Fibroblast of lung (primary cell): ENCODE results near the gene GPR62. TPM values are rescaled to one million over a fixed set of nuclear protein-coding genes. Genes with fewer than 3 reads are reported as not detected.

ENCODE experiments used
- DNase-seq, 2 donors: peaks; one replicate each; pipeline versions ENCODE4 v3.0.0 to v3.0.0-alpha.2; 2010; ENCODE audit warnings: low read depth in 2 of 2
- H2AFZ ChIP-seq: 2 replicates; pipeline ENCODE4 v1.5.1; 2012; ENCODE audit warnings: low read length, control low read depth, inconsistent platforms
- H3K27ac ChIP-seq: 2 replicates; pipeline ENCODE4 v1.5.1; 2011; ENCODE audit warnings: low read length, control low read depth; ENCODE audit not compliant: insufficient read depth
- H3K27me3 ChIP-seq: 2 replicates; pipeline ENCODE4 v1.5.1; 2011; ENCODE audit warnings: mild to moderate bottlenecking, low read length; ENCODE audit not compliant: control insufficient read depth, insufficient read depth
- H3K36me3 ChIP-seq: 2 replicates; pipeline ENCODE4 v1.5.1; 2011; ENCODE audit warnings: low read length; ENCODE audit not compliant: control insufficient read depth, insufficient read depth
- H3K4me1 ChIP-seq: 2 replicates; pipeline ENCODE4 v1.5.1; 2011; ENCODE audit warnings: low read length; ENCODE audit not compliant: control insufficient read depth, insufficient read depth; ENCODE audit errors: extremely low read depth
- H3K4me2 ChIP-seq: 2 replicates; pipeline ENCODE4 v1.5.1; 2011; ENCODE audit warnings: low read length, control low read depth; ENCODE audit not compliant: insufficient read depth; ENCODE audit errors: extremely low read depth
- H3K4me3 ChIP-seq, 4 experiments: fragments of 200-600 bp in 1 of 4; sonication (generic) in 1 of 4; replicated peaks in 1 of 4; 2 replicates each; pipeline ENCODE4 v1.5.1; 2011 to 2016; ENCODE audit warnings: low read length in 4 of 4, low read depth in 3 of 4, mild to moderate bottlenecking in 3 of 4, control low read depth in 2 of 4, inconsistent platforms in 1 of 4, mixed read lengths in 1 of 4; ENCODE audit not compliant: insufficient read depth in 1 of 4; ENCODE audit errors: control extremely low read depth in 1 of 4
- H3K79me2 ChIP-seq: 2 replicates; pipeline ENCODE4 v1.5.1; 2012; ENCODE audit warnings: mild to moderate bottlenecking, low read length, inconsistent platforms; ENCODE audit not compliant: control insufficient read depth, insufficient read depth
- H3K9ac ChIP-seq: 2 replicates; pipeline ENCODE4 v1.5.1; 2011; ENCODE audit warnings: mild to moderate bottlenecking, low read length, control low read depth; ENCODE audit not compliant: insufficient read depth
- H3K9me3 ChIP-seq: 2 replicates; pipeline ENCODE4 v1.5.1; 2012; ENCODE audit warnings: low read depth, low read length; ENCODE audit not compliant: control insufficient read depth, insufficient read depth
- H4K20me1 ChIP-seq: 2 replicates; pipeline ENCODE4 v1.5.1; 2011; ENCODE audit warnings: low read length; ENCODE audit not compliant: control insufficient read depth, insufficient read depth; ENCODE audit errors: extremely low read depth
- CTCF ChIP-seq, 2 donors: IDR thresholded peaks in 1 of 2; conservative IDR thresholded peaks in 1 of 2; 1 replicate in 1 of 2; 2 replicates in 1 of 2; pipeline ENCODE4 v1.5.1; 2011 to 2012; ENCODE audit warnings: low read length in 2 of 2, control low read depth in 1 of 2, inconsistent platforms in 1 of 2, low read depth in 1 of 2, mild to moderate bottlenecking in 1 of 2
- EZH2 ChIP-seq: IDR thresholded peaks from 2 replicates; pipeline ENCODE4 v1.5.1; 2012; ENCODE audit warnings: low read length, control low read depth, mild to moderate bottlenecking; ENCODE audit errors: missing control alignments
- polyA plus RNA-seq, 2 donors: library from polyadenylated mRNA; depleted of rRNA in 1 of 2; stranded (reverse) in 1 of 2; unstranded in 1 of 2; fragments of >200 nt; gene quantifications; 2 replicates each; pipeline ENCODE4 v1.2.1, GENCODE V29; 2011 to 2012; ENCODE audit warnings: missing spikeins in 1 of 2
- total RNA-seq: library from RNA; depleted of rRNA; stranded (reverse); fragments of >200 nt; gene quantifications from 2 replicates; pipeline ENCODE4 v1.2.1, GENCODE V29; 2014

The GPR62 gene
- total and polyA plus RNA-seq, 2 donors (not counting 1 experiment from before 2014, with no cell fraction given), result under 0.01 TPM; not detected in 1

GRCh38 chr3:52005571-52005986, 50.4 kb downstream of the GPR62 start:
- Histone ChIP-seq H3K4me1 (peaks cover 14% of the 10 kb centered on the region), H3K4me3 (no peak overlapping the region), H3K27me3 (no peaks in the 10 kb centered on the region), H3K9ac (no peak overlapping the region), H4K20me1 (no peaks in the 10 kb centered on the region), H3K4me2 (peak overlapping the region; percentile 58), H3K9me3 (no peaks in the 10 kb centered on the region), H2AFZ (peak overlapping the region; percentile 62), H3K79me2 (no peaks in the 10 kb centered on the region), H3K36me3 (no peaks in the 10 kb centered on the region), H3K27ac (no peak overlapping the region)
- peak in 1 of 2 donors; percentile 85 for DNase-seq
- no peak for TF ChIP-seq EZH2
- TF ChIP-seq CTCF (conservative IDR thresholded peaks at IDR 0.05 in 1 of 2, IDR thresholded peaks at IDR 0.05 in 1 of 2; ENCODE audit: low read depth in 1 of 2, low read length in 2 of 2), result no peak

- Histone ChIP-seq H3K79me2 (no peaks in the 10 kb centered on the region), H3K9me3 (no peaks in the 10 kb centered on the region), H2AFZ (peak overlapping the region; percentile 43), H4K20me1 (no peaks in the 10 kb centered on the region), H3K4me1 (peaks cover 14% of the 10 kb centered on the region), H3K4me2 (peak overlapping the region; percentile 58), H3K36me3 (no peaks in the 10 kb centered on the region), H3K4me3 (no peak overlapping the region), H3K27ac (no peak overlapping the region), H3K27me3 (no peaks in the 10 kb centered on the region), H3K9ac (no peak overlapping the region)
- no peak for TF ChIP-seq EZH2
- no peak for TF ChIP-seq CTCF (conservative IDR thresholded peaks at IDR 0.05 in 1 of 2, IDR thresholded peaks at IDR 0.05 in 1 of 2; ENCODE audit: low read depth in 1 of 2, low read length in 2 of 2)
- no peak for DNase-seq
These were observed 51.0 kb downstream of the GPR62 start for GRCh38 chr3:52006017-52006819.

- no peak for TF ChIP-seq EZH2
- TF ChIP-seq CTCF (conservative IDR thresholded peaks at IDR 0.05 in 1 of 2, IDR thresholded peaks at IDR 0.05 in 1 of 2; ENCODE audit: low read depth in 1 of 2, low read length in 2 of 2), result no peak
- Histone ChIP-seq H3K36me3 (no peaks in the 10 kb centered on the region), H3K79me2 (no peaks in the 10 kb centered on the region), H3K27me3 (no peaks in the 10 kb centered on the region), H3K9ac (no peak overlapping the region), H3K4me3 (no peak overlapping the region), H3K4me1 (peaks cover 14% of the 10 kb centered on the region), H2AFZ (no peak overlapping the region), H3K27ac (no peak overlapping the region), H3K9me3 (no peaks in the 10 kb centered on the region), H3K4me2 (no peak overlapping the region), H4K20me1 (no peaks in the 10 kb centered on the region)
- no peak for DNase-seq
These were observed 51.6 kb downstream of the GPR62 start for GRCh38 chr3:52006820-52007133.

Other genes starting within 250 kb of the GPR62 start
- gene GRM2, start 248.3 kb upstream of the GPR62 start, total RNA-seq, result under 0.01 TPM in 2 replicates
- gene GRM2, start 248.3 kb upstream of the GPR62 start, polyA plus RNA-seq, result 0.02 and 0.06 TPM in 2 replicates
- gene IQCF6, start 176.1 kb upstream of the GPR62 start, total RNA-seq, result not detected in 2 replicates
- not detected in 2 replicates for gene IQCF6, start 176.1 kb upstream of the GPR62 start, polyA plus RNA-seq
- not detected in 2 replicates for gene IQCF2, start 93.8 kb upstream of the GPR62 start, total RNA-seq
- not detected in 2 replicates for gene IQCF2, start 93.8 kb upstream of the GPR62 start, polyA plus RNA-seq
- not detected in 2 replicates for gene IQCF5, start 79.8 kb upstream of the GPR62 start, total RNA-seq
- not detected in 2 replicates for gene IQCF5, start 79.8 kb upstream of the GPR62 start, polyA plus RNA-seq
- gene IQCF1, start 52.0 kb upstream of the GPR62 start, total RNA-seq, result not detected in 2 replicates
- gene IQCF1, start 52.0 kb upstream of the GPR62 start, polyA plus RNA-seq, result not detected in 2 replicates
- 19.7 and 29.5 TPM in 2 replicates for gene RRP9, start 13.5 kb upstream of the GPR62 start, total RNA-seq
- 10.6 and 20.5 TPM in 2 replicates for gene RRP9, start 13.5 kb upstream of the GPR62 start, polyA plus RNA-seq
- gene PARP3, start 13.0 kb upstream of the GPR62 start, total RNA-seq, result 19.3 and 44.1 TPM in 2 replicates
- 13.3 and 22.8 TPM in 2 replicates for gene PARP3, start 13.0 kb upstream of the GPR62 start, polyA plus RNA-seq
- gene PCBP4, start 12.1 kb downstream of the GPR62 start, total RNA-seq, result 23.4 and 46.2 TPM in 2 replicates
- 40.2 and 47.1 TPM in 2 replicates for gene PCBP4, start 12.1 kb downstream of the GPR62 start, polyA plus RNA-seq
- 21.1 and 27.4 TPM in 2 replicates for gene ABHD14B, start 18.7 kb downstream of the GPR62 start, total RNA-seq
- 38.2 and 46.3 TPM in 2 replicates for gene ABHD14B, start 18.7 kb downstream of the GPR62 start, polyA plus RNA-seq
- gene ABHD14A, start 19.7 kb downstream of the GPR62 start, total RNA-seq, result 5.1 and 9.0 TPM in 2 replicates
- gene ABHD14A, start 19.7 kb downstream of the GPR62 start, polyA plus RNA-seq, result 7.8 and 10.2 TPM in 2 replicates
- 36.0 and 40.3 TPM in 2 replicates for gene ACY1, start 28.2 kb downstream of the GPR62 start, total RNA-seq
- gene ACY1, start 28.2 kb downstream of the GPR62 start, polyA plus RNA-seq, result 21.4 and 26.9 TPM in 2 replicates
- 1,076 and 1,351 TPM in 2 replicates for gene RPL29, start 40.5 kb downstream of the GPR62 start, total RNA-seq
- 1,512 and 1,580 TPM in 2 replicates for gene RPL29, start 40.5 kb downstream of the GPR62 start, polyA plus RNA-seq
- 5.4 and 5.6 TPM in 2 replicates for gene DUSP7, start 101.2 kb downstream of the GPR62 start, total RNA-seq
- 23.7 and 26.5 TPM in 2 replicates for gene DUSP7, start 101.2 kb downstream of the GPR62 start, polyA plus RNA-seq
- 3.1 and 17.7 TPM in 2 replicates for gene POC1A, start 199.0 kb downstream of the GPR62 start, total RNA-seq
- gene POC1A, start 199.0 kb downstream of the GPR62 start, polyA plus RNA-seq, result 3.8 and 13.1 TPM in 2 replicates
- gene ALAS1, start 242.8 kb downstream of the GPR62 start, total RNA-seq, result 43.4 and 61.8 TPM in 2 replicates
- gene ALAS1, start 242.8 kb downstream of the GPR62 start, polyA plus RNA-seq, result 60.9 and 84.4 TPM in 2 replicates